Neural progenitor cell (in vitro differentiated cells): ENCODE data around the gene GRB7. TPM values are rescaled to one million over a fixed set of nuclear protein-coding genes. Genes with fewer than 3 reads are reported as not detected.
"Not testable (repeated sequence)": the region's sequence is repeated elsewhere in the genome, so short reads cannot be mapped to it uniquely, and the experiment has no call there.

Experiments
- DNase-seq: peaks from one replicate; pipeline ENCODE4 v3.0.0-alpha.2; 2016; ENCODE audit warnings: low spot score
- H2AFZ ChIP-seq: fragments of 200-600 bp; sonication (generic); replicated peaks from 2 replicates; pipeline ENCODE4 v1.6.1; 2016; ENCODE audit warnings: antibody characterized with exemption
- H3F3A ChIP-seq: fragments of 200-600 bp; sonication (generic); 2 replicates; pipeline ENCODE4 v1.6.1; 2016; ENCODE audit warnings: antibody characterized with exemption, low read depth
- H3K27ac ChIP-seq: fragments of 200-600 bp; sonication (generic); 2 replicates; pipeline ENCODE4 v1.5.1; 2016; ENCODE audit warnings: mild to moderate bottlenecking
- H3K27me3 ChIP-seq: fragments of 200-600 bp; sonication (generic); 2 replicates; pipeline ENCODE4 v1.6.1; 2016; ENCODE audit warnings: mild to moderate bottlenecking, moderate library complexity
- H3K36me3 ChIP-seq: fragments of 200-600 bp; sonication (generic); 2 replicates; pipeline ENCODE4 v1.5.1; 2016
- H3K4me1 ChIP-seq: fragments of 200-600 bp; sonication (generic); 2 replicates; pipeline ENCODE4 v1.6.1; 2016; ENCODE audit warnings: mixed run types
- H3K4me2 ChIP-seq: fragments of 200-600 bp; sonication (generic); 2 replicates; pipeline ENCODE4 v1.6.1; 2016
- H3K4me3 ChIP-seq: fragments of 200-600 bp; sonication (generic); 2 replicates; pipeline ENCODE4 v1.5.1; 2016
- H3K79me2 ChIP-seq: fragments of 200-600 bp; sonication (generic); 2 replicates; pipeline ENCODE4 v1.6.1; 2016; ENCODE audit warnings: low read depth
- H3K9ac ChIP-seq: fragments of 200-600 bp; sonication (generic); 2 replicates; pipeline ENCODE4 v1.6.1; 2016
- H3K9me3 ChIP-seq: fragments of 200-600 bp; sonication (generic); 2 replicates; pipeline ENCODE4 v1.5.1; 2016; ENCODE audit warnings: low read depth
- H4K20me1 ChIP-seq: fragments of 200-600 bp; sonication (generic); 2 replicates; pipeline ENCODE4 v1.6.1; 2016; ENCODE audit warnings: low read depth
- H3K27ac Mint-ChIP-seq: 3 replicates; pipeline ENCODE4 v1.8.0; 2021; ENCODE audit warnings: mixed read lengths
- H3K27me3 Mint-ChIP-seq: 2 replicates; pipeline ENCODE4 v1.8.0; 2022; ENCODE audit warnings: low read depth, mild to moderate bottlenecking, inconsistent platforms, moderate library complexity, mixed read lengths; ENCODE audit not compliant: insufficient read depth
- H3K36me3 Mint-ChIP-seq: 3 replicates; pipeline ENCODE4 v1.8.0; 2021; ENCODE audit warnings: mixed read lengths
- H3K4me1 Mint-ChIP-seq: 3 replicates; pipeline ENCODE4 v1.8.0; 2021; ENCODE audit warnings: mixed read lengths
- H3K4me3 Mint-ChIP-seq: 3 replicates; pipeline ENCODE4 v1.8.0; 2021; ENCODE audit warnings: mild to moderate bottlenecking, moderate library complexity, mixed read lengths
- H3K9me3 Mint-ChIP-seq: 3 replicates; pipeline ENCODE4 v1.8.0; 2020; ENCODE audit warnings: mixed read lengths
- CTCF ChIP-seq: fragments of 200-600 bp; sonication (generic); IDR thresholded peaks from 2 replicates; pipeline ENCODE4 v1.5.1; 2017; ENCODE audit warnings: antibody characterized with exemption, mild to moderate bottlenecking
- EZH2 ChIP-seq: fragments of 200-600 bp; sonication (generic); IDR thresholded peaks from 2 replicates; pipeline ENCODE4 v1.6.1; 2017; ENCODE audit warnings: antibody characterized with exemption, mild to moderate bottlenecking, moderate library complexity
- EZH2phosphoT487 ChIP-seq: fragments of 200-600 bp; sonication (generic); IDR thresholded peaks from 2 replicates; pipeline ENCODE4 v1.6.1; 2017; ENCODE audit warnings: antibody characterized with exemption
- total RNA-seq: library from RNA; depleted of rRNA; stranded (reverse); fragments of >200 nt; gene quantifications from 2 replicates; pipeline ENCODE4 v1.2.3, GENCODE V29; 2015; ENCODE audit warnings: low replicate concordance

Gene GRB7
- total RNA-seq, 1 donor from 2014 or later, result 6.0 TPM

- no peak overlapping the region for H3K9ac ChIP-seq
- peaks cover 4% of the 10 kb centered on the region for H3K4me1 ChIP-seq
- Mint-ChIP-seq H3K9me3 (no peaks in the 10 kb centered on the region), H3K4me1 (peaks cover 2% of the 10 kb centered on the region), H3K27me3 (peaks cover 18% of the 10 kb centered on the region), H3K36me3 (no peaks in the 10 kb centered on the region), H3K27ac (no peak overlapping the region), H3K4me3 (no peak overlapping the region)
- no peak overlapping the region for H3K4me2 ChIP-seq
- no peak for DNase-seq
- H3K4me3 ChIP-seq, result no peak overlapping the region
- H3K9me3 ChIP-seq, result no peaks in the 10 kb centered on the region
- TF ChIP-seq EZH2phosphoT487 (no peak), EZH2 (no peak)
- no peaks in the 10 kb centered on the region for H3K79me2 ChIP-seq
- H3K36me3 ChIP-seq, result no peaks in the 10 kb centered on the region
- H4K20me1 ChIP-seq, result no peaks in the 10 kb centered on the region
- H2AFZ ChIP-seq, result no peak overlapping the region
- H3K27ac ChIP-seq, result no peak overlapping the region
- H3K27me3 ChIP-seq, result no peaks in the 10 kb centered on the region
- no peaks in the 10 kb centered on the region for H3F3A ChIP-seq
Observed at GRCh38 chr17:39745335-39746144, 7.8 kb downstream of the GRB7 start.

DNA sequence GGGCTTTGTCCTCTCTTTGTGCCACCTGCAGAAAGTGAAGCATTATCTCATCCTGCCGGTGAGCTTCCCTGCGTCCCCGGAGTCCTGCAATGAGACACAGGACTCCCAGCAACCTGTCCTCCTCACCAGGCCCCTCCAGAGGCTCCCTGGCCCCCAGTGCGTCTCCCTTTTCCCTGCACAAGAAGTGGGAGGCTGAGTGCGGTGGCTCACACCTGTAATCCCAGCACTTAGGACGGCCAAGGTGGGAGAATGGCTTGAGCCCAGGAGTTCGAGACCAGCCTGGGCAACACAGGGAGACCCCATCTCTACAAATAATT is 8.4 kb downstream of the GRB7 start:
- no peak overlapping the region for H3K4me3 Mint-ChIP-seq
- no peaks in the 10 kb centered on the region for H3K27me3 ChIP-seq
- H2AFZ ChIP-seq, result no peak overlapping the region
- H4K20me1 ChIP-seq, result no peaks in the 10 kb centered on the region
- no peak overlapping the region for H3K4me2 ChIP-seq
- H3K9me3 ChIP-seq, result no peaks in the 10 kb centered on the region
- H3K27me3 Mint-ChIP-seq, result peaks cover 13% of the 10 kb centered on the region
- H3K27ac Mint-ChIP-seq, result no peak overlapping the region
- no peaks in the 10 kb centered on the region for H3K4me1 ChIP-seq
- no peaks in the 10 kb centered on the region for H3K36me3 ChIP-seq
- no peak for DNase-seq
- no peak overlapping the region for H3K9ac ChIP-seq
- no peaks in the 10 kb centered on the region for H3K4me1 Mint-ChIP-seq
- H3K27ac ChIP-seq, result no peak overlapping the region
- H3K9me3 Mint-ChIP-seq, result no peaks in the 10 kb centered on the region
- no peaks in the 10 kb centered on the region for H3K79me2 ChIP-seq
- TF ChIP-seq CTCF, result no peak
- TF ChIP-seq EZH2phosphoT487, result no peak
- no peak for TF ChIP-seq EZH2
- H3K4me3 ChIP-seq, result no peak overlapping the region
- H3F3A ChIP-seq, result no peaks in the 10 kb centered on the region
- no peaks in the 10 kb centered on the region for H3K36me3 Mint-ChIP-seq

DNA sequence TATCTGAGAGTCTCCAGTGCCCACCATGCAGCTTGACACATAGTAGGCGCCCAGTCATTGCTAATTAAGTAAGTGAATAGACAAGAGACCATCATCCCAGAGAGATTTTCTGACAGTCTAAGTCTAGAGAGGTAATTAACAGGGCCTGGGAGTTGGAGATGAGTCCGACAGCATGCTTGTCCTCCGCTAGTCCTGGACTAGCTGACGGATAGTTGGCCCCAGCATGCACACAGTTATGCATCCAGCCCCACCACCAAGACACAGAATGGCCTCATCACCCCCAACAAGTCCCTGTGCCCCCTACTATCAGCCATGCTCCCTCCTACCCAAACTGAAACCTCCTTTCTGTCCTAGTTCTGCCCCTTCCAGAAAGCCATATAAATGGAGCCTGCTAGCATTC is 10.0 kb downstream of the GRB7 start:
- no peaks in the 10 kb centered on the region for H3K79me2 ChIP-seq
- H3K36me3 ChIP-seq, result no peaks in the 10 kb centered on the region
- H3K27me3 ChIP-seq, result peaks cover 2% of the 10 kb centered on the region
- Mint-ChIP-seq H3K9me3 (no peaks in the 10 kb centered on the region), H3K36me3 (no peaks in the 10 kb centered on the region), H3K4me3 (no peak overlapping the region), H3K27ac (no peak overlapping the region), H3K27me3 (peaks cover 3% of the 10 kb centered on the region), H3K4me1 (peaks cover 4% of the 10 kb centered on the region)
- TF ChIP-seq EZH2phosphoT487 (no peak), EZH2 (no peak), CTCF (no peak)
- H3F3A ChIP-seq, result peaks cover 8% of the 10 kb centered on the region
- H4K20me1 ChIP-seq, result no peaks in the 10 kb centered on the region
- H2AFZ ChIP-seq, result no peak overlapping the region
- H3K27ac ChIP-seq, result no peak overlapping the region
- no peak overlapping the region for H3K4me2 ChIP-seq
- no peak for DNase-seq
- no peaks in the 10 kb centered on the region for H3K9me3 ChIP-seq
- no peak overlapping the region for H3K4me3 ChIP-seq
- H3K9ac ChIP-seq, result no peak overlapping the region
- H3K4me1 ChIP-seq, result no peaks in the 10 kb centered on the region

DNA sequence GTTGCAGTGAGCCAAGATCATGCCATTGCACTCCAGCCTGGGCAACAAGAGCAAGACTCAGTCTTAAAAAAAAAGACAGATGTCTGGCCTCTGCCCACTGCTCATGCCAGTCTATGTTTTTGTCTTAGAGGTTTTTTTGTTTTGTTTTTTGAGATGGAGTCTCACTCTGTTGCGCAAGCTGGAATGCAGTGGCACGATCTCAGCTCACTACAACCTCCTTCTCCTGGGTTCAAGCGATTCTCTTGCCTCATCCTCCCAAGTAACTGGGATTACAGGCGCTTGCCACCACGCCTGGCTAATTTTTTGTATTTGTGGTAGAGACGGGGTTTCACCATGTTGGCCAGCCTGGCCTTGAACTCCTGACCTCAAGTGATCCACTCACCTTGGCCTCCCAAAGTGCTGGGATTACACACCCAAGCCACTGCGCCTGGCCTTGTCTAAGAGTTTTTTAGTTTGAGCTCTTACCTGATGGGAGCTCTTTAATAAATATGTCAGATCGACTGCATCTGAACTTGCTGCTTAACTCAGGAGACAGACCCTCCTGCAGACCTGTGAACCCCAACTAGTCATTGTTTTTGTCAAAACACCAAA is 10.8 kb downstream of the GRB7 start:
- not testable (repeated sequence) for H3F3A ChIP-seq, H3K4me1 ChIP-seq, H3K79me2 ChIP-seq, H3K9ac ChIP-seq, H3K27me3 Mint-ChIP-seq, H3K27ac ChIP-seq, H3K4me3 Mint-ChIP-seq, H2AFZ ChIP-seq, H3K9me3 ChIP-seq, H3K4me2 ChIP-seq, H3K27ac Mint-ChIP-seq, H3K4me3 ChIP-seq, H3K27me3 ChIP-seq, H3K36me3 Mint-ChIP-seq, H3K9me3 Mint-ChIP-seq, H3K36me3 ChIP-seq, DNase-seq, H4K20me1 ChIP-seq, H3K4me1 Mint-ChIP-seq
